ENCODE data around the gene NAV2. TPM values are rescaled to one million over a fixed set of nuclear protein-coding genes. Genes with fewer than 3 reads are reported as not detected.

Gene NAV2
- polyA plus RNA-seq, 1 donor (not counting 4 experiments of a cell fraction or from before 2014, with no cell fraction given), result 4.0 TPM

DNA sequence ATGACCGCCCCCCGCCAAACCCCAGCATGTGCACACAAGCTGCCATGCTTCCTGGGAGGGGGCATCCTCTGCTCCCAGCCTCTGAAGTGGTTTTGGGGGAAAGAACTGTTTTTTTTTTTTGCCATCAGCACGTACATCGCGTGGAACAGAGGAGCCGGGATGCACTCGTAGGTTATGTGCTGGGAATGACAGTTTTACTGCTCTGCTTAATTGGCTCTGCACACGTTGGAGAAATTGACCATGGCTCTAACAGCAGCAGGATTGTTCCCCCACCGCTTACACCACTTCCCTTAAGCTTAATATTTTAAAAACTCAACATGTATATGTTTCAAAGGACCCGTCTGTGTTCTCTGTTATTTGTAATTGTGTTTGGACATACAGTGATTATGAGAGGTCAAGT is 175.2 kb downstream of the NAV2 start:
- no peak overlapping the region for H3K4me2 ChIP-seq (ENCODE audit: control insufficient read depth, extremely low read depth, insufficient read depth, low read depth, low read length)
- H3K79me2 ChIP-seq (ENCODE audit: control insufficient read depth, insufficient read depth, low read length), result no peaks in the 10 kb centered on the region
- dilution Hi-C loops (cut with MboI; ENCODE audit: extremely low pct_ligation_motif_present, low sequenced_read_pairs), result no loop called here
- no peaks in the 10 kb centered on the region for H3K36me3 ChIP-seq (ENCODE audit: control insufficient read depth in 2 of 2, extremely low read depth in 1 of 2, insufficient read depth in 2 of 2, low read length in 2 of 2)
- H3K9ac ChIP-seq (ENCODE audit: control insufficient read depth, extremely low read depth, insufficient read depth, low read length), result no peak overlapping the region
- no peaks in the 10 kb centered on the region for H4K20me1 ChIP-seq (ENCODE audit: control insufficient read depth, extremely low read depth, insufficient read depth, low read length)
- DNase-seq (ENCODE audit: low read depth, low spot score) (no peak), FAIRE-seq (no peak)
- H3K27me3 ChIP-seq (ENCODE audit: control insufficient read depth, extremely low read depth, insufficient read depth, low read length), result no peaks in the 10 kb centered on the region
- no peak overlapping the region for H2AFZ ChIP-seq (ENCODE audit: control insufficient read depth, low read length)
- TF ChIP-seq EZH2 (IDR thresholded peaks at IDR 0.05; ENCODE audit: low read length), result no peak
- TF ChIP-seq, protein P1, sequence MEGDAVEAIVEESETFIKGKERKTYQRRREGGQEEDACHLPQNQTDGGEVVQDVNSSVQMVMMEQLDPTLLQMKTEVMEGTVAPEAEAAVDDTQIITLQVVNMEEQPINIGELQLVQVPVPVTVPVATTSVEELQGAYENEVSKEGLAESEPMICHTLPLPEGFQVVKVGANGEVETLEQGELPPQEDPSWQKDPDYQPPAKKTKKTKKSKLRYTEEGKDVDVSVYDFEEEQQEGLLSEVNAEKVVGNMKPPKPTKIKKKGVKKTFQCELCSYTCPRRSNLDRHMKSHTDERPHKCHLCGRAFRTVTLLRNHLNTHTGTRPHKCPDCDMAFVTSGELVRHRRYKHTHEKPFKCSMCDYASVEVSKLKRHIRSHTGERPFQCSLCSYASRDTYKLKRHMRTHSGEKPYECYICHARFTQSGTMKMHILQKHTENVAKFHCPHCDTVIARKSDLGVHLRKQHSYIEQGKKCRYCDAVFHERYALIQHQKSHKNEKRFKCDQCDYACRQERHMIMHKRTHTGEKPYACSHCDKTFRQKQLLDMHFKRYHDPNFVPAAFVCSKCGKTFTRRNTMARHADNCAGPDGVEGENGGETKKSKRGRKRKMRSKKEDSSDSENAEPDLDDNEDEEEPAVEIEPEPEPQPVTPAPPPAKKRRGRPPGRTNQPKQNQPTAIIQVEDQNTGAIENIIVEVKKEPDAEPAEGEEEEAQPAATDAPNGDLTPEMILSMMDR (optimal IDR thresholded peaks at IDR 0.05 in 1 of 3, IDR thresholded peaks at IDR 0.05 in 1 of 3, conservative IDR thresholded peaks at IDR 0.05 in 1 of 3; ENCODE audit: extremely low read depth in 1 of 3, insufficient read depth in 2 of 3, low read length in 3 of 3), result no peak
- no peaks in the 10 kb centered on the region for H3K9me1 ChIP-seq (ENCODE audit: control insufficient read depth, extremely low read depth, insufficient read depth, low read length)
- peaks cover 4% of the 10 kb centered on the region for H3K4me1 ChIP-seq (ENCODE audit: control insufficient read depth, extremely low read depth, insufficient read depth, low read length)
- H3K4me3 ChIP-seq (ENCODE audit: control insufficient read depth in 2 of 3, extremely low read depth in 1 of 3, insufficient read depth in 2 of 3, low read depth in 1 of 3, low read length in 3 of 3), result no peak overlapping the region
- no peak overlapping the region for H3K27ac ChIP-seq (ENCODE audit: control insufficient read depth, insufficient read depth, low read length)
- H3K9me3 ChIP-seq (ENCODE audit: control insufficient read depth, low read depth, low read length), result no peaks in the 10 kb centered on the region

DNA sequence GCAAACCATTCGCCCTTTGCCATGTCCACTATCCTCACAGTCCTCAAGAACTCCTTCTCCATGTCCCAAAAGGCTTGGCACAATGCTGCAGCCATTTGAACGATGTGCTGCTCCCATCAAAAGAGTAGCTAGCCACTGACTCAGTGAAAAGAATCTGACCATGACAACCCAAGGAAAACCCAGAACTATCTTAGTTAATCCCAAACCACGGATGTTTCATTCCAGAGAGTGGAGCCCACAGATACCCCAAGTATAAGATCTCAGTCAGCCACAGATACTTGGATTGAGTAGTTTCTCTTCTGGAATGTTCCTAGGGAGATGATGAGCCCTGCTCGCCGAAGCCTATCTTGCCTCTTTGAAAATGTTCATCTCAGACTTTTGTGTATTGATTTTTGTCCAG is 176.9 kb downstream of the NAV2 start:
- H3K4me3 ChIP-seq (ENCODE audit: control insufficient read depth in 2 of 3, extremely low read depth in 1 of 3, insufficient read depth in 2 of 3, low read depth in 1 of 3, low read length in 3 of 3), result no peak overlapping the region
- H3K9me3 ChIP-seq (ENCODE audit: control insufficient read depth, low read depth, low read length), result no peaks in the 10 kb centered on the region
- FAIRE-seq (no peak), DNase-seq (ENCODE audit: low read depth, low spot score) (no peak)
- peaks cover 4% of the 10 kb centered on the region for H3K4me1 ChIP-seq (ENCODE audit: control insufficient read depth, extremely low read depth, insufficient read depth, low read length)
- TF ChIP-seq EZH2 (IDR thresholded peaks at IDR 0.05; ENCODE audit: low read length), result no peak
- TF ChIP-seq, protein P1 (optimal IDR thresholded peaks at IDR 0.05 in 1 of 3, IDR thresholded peaks at IDR 0.05 in 1 of 3, conservative IDR thresholded peaks at IDR 0.05 in 1 of 3; ENCODE audit: extremely low read depth in 1 of 3, insufficient read depth in 2 of 3, low read length in 3 of 3), result no peak
- no peaks in the 10 kb centered on the region for H3K36me3 ChIP-seq (ENCODE audit: control insufficient read depth in 2 of 2, extremely low read depth in 1 of 2, insufficient read depth in 2 of 2, low read length in 2 of 2)
- no peak overlapping the region for H3K27ac ChIP-seq (ENCODE audit: control insufficient read depth, insufficient read depth, low read length)
- no peak overlapping the region for H2AFZ ChIP-seq (ENCODE audit: control insufficient read depth, low read length)
- no peak overlapping the region for H3K4me2 ChIP-seq (ENCODE audit: control insufficient read depth, extremely low read depth, insufficient read depth, low read depth, low read length)
- no peak overlapping the region for H3K9ac ChIP-seq (ENCODE audit: control insufficient read depth, extremely low read depth, insufficient read depth, low read length)
- H3K9me1 ChIP-seq (ENCODE audit: control insufficient read depth, extremely low read depth, insufficient read depth, low read length), result no peaks in the 10 kb centered on the region
- no peaks in the 10 kb centered on the region for H3K27me3 ChIP-seq (ENCODE audit: control insufficient read depth, extremely low read depth, insufficient read depth, low read length)
- dilution Hi-C loops (cut with MboI; ENCODE audit: extremely low pct_ligation_motif_present, low sequenced_read_pairs), result no loop called here
- no peaks in the 10 kb centered on the region for H3K79me2 ChIP-seq (ENCODE audit: control insufficient read depth, insufficient read depth, low read length)
- H4K20me1 ChIP-seq (ENCODE audit: control insufficient read depth, extremely low read depth, insufficient read depth, low read length), result no peaks in the 10 kb centered on the region
